K562 (cell line): ENCODE measurements around the gene TEX14. TPM values are rescaled to one million over a fixed set of nuclear protein-coding genes. Genes with fewer than 3 reads are reported as not detected.

Experiments used
- ATAC-seq: fragments of 200-7000 bp; cut with Tn5 transposase; 3 replicates; pipeline ENCODE4 v1.9.1; 2020; ENCODE audit warnings: moderate library complexity
- BruUV-seq: library from RNA; stranded (reverse); fragments of 400-500 nt; replicated peaks from 2 replicates; lab custom pipeline; 2021; lab: Mats Ljungman, UMichigan
- CTCF ChIA-PET: fragments of 300-600 bp; formaldehyde crosslinking; extraction: SDS; loops from one replicate; lab custom pipeline; 2021; ENCODE audit warnings: low intra/inter-chr PET ratio; lab: Yijun Ruan, JAX
- POLR2A ChIA-PET: fragments of 300-600, 350-650 bp; sonication (Branson Sonifier 250); formaldehyde crosslinking; extraction: SDS; loops from one replicate; lab custom pipeline; 2021; ENCODE audit warnings: antibody characterized with exemption, inconsistent platforms; lab: Yijun Ruan, JAX
- DNase-seq, 4 experiments: peaks; one replicate each; pipeline versions ENCODE4 v3.0.0 to v3.0.0-alpha.2; 2011 to 2018; ENCODE audit warnings: low spot score in 3 of 4, mixed read lengths in 3 of 4; ENCODE audit errors: extremely low read depth in 1 of 4
- FAIRE-seq: peaks from 2 replicates; lab custom pipeline; 2011; peaks lifted over from hg19 to GRCh38; lab: Jason Lieb, UNC
- H2AFZ ChIP-seq: 2 replicates; pipeline ENCODE4 v1.6.0; 2011; ENCODE audit warnings: low read depth, low read length, control low read depth, inconsistent platforms
- H3K27ac ChIP-seq: fragments of 200-600 bp; 3 replicates; pipeline ENCODE4 v1.8.0; 2011; ENCODE audit warnings: low read depth, mild to moderate bottlenecking, control low read depth, inconsistent platforms, low read length, moderate library complexity, mixed read lengths; ENCODE audit errors: extremely low read depth
- H3K27me3 ChIP-seq, 2 experiments: fragments of 300-600 bp in 1 of 2; 2 replicates in 1 of 2; 3 replicates in 1 of 2; pipeline versions ENCODE4 v1.6.0 to v1.8.0; 2011; ENCODE audit warnings: inconsistent platforms in 2 of 2, low read length in 2 of 2, mild to moderate bottlenecking in 1 of 2, mixed read lengths in 1 of 2, moderate library complexity in 1 of 2; ENCODE audit not compliant: control insufficient read depth in 2 of 2, insufficient read depth in 2 of 2
- H3K36me3 ChIP-seq: fragments of 300-600 bp; 3 replicates; pipeline ENCODE4 v1.8.0; 2011; ENCODE audit warnings: mild to moderate bottlenecking, low read length, inconsistent platforms; ENCODE audit not compliant: control insufficient read depth, insufficient read depth
- H3K4me1 ChIP-seq, 2 experiments: fragments of 200-600 bp in 1 of 2; replicated peaks in 1 of 2; 2 replicates in 1 of 2; 3 replicates in 1 of 2; pipeline versions ENCODE4 v1.5.1 to v1.8.0; 2011; ENCODE audit warnings: inconsistent platforms in 2 of 2, low read length in 2 of 2, mild to moderate bottlenecking in 1 of 2, mixed read lengths in 1 of 2, moderate library complexity in 1 of 2; ENCODE audit not compliant: control insufficient read depth in 2 of 2, insufficient read depth in 2 of 2
- H3K4me2 ChIP-seq: 2 replicates; pipeline ENCODE4 v1.6.1; 2011; ENCODE audit warnings: low read length, control low read depth, inconsistent platforms, mixed read lengths; ENCODE audit not compliant: insufficient read depth
- H3K4me3 ChIP-seq: fragments of 200-600 bp; sonication (generic), shearing (Covaris generic); 2 replicates; pipeline ENCODE4 v1.5.1; 2016; ENCODE audit warnings: control low read depth, inconsistent platforms
- H3K79me2 ChIP-seq: fragments of 200-600 bp; 3 replicates; pipeline ENCODE4 v1.8.0; 2011; ENCODE audit warnings: low read length, inconsistent platforms; ENCODE audit not compliant: control insufficient read depth, insufficient read depth
- H3K9ac ChIP-seq, 2 experiments: 2 replicates each; pipeline versions ENCODE4 v1.6.0 to v1.6.1; 2011; ENCODE audit warnings: low read depth in 2 of 2, low read length in 2 of 2, control low read depth in 1 of 2, inconsistent platforms in 1 of 2, mild to moderate bottlenecking in 1 of 2, mixed read lengths in 1 of 2; ENCODE audit not compliant: insufficient read depth in 1 of 2
- H3K9me1 ChIP-seq: one replicate; pipeline ENCODE4 v1.6.0; 2011; ENCODE audit warnings: inconsistent platforms, mild to moderate bottlenecking, low read length, moderate library complexity; ENCODE audit not compliant: control insufficient read depth, insufficient read depth
- H3K9me3 ChIP-seq: replicated peaks from 2 replicates; pipeline ENCODE4 v1.5.1; 2011; ENCODE audit warnings: low read depth, low read length, inconsistent platforms; ENCODE audit not compliant: control insufficient read depth, insufficient read depth
- H4K20me1 ChIP-seq: replicated peaks from 2 replicates; pipeline ENCODE4 v1.6.1; 2011; ENCODE audit warnings: low read length, inconsistent platforms, mixed read lengths; ENCODE audit not compliant: control insufficient read depth, insufficient read depth
- BRF1 ChIP-seq: IDR thresholded peaks from 3 replicates; pipeline ENCODE4 v1.6.1; 2011; ENCODE audit warnings: borderline replicate concordance, mild to moderate bottlenecking; ENCODE audit not compliant: insufficient read length; ENCODE audit errors: extremely low read depth
- COPS2 ChIP-seq: fragments of 450-650 bp; conservative IDR thresholded peaks from 2 replicates; pipeline ENCODE4 v1.6.1; 2016; ENCODE audit warnings: mild to moderate bottlenecking, moderate library complexity
- CUX1 ChIP-seq: fragments of 200-800 bp; sonication (Bioruptor generic); IDR thresholded peaks from 2 replicates; pipeline ENCODE4 v1.6.1; 2016; ENCODE audit warnings: missing genetic modification characterization, missing compliant biosample characterization
- IRF2 ChIP-seq: sonication (generic); formaldehyde crosslinking; IDR thresholded peaks from 2 replicates; pipeline ENCODE4 v1.8.1; 2022; ENCODE audit warnings: mild to moderate bottlenecking, missing genetic modification reagents
- MEIS2 ChIP-seq: fragments of 450-650 bp; IDR thresholded peaks from 2 replicates; pipeline ENCODE4 v1.6.1; 2014; ENCODE audit warnings: mild to moderate bottlenecking; ENCODE audit not compliant: partially characterized antibody
- MLLT1 ChIP-seq, 2 experiments: fragments of 450-650 bp; IDR thresholded peaks; 2 replicates each; pipeline ENCODE4 v1.6.1; 2016
- RBM25 ChIP-seq: fragments of 200-400 bp; formaldehyde crosslinking; IDR thresholded peaks from 2 replicates; pipeline ENCODE4 v1.6.1; 2018; ENCODE audit warnings: low read length, low read depth, moderate library complexity; ENCODE audit not compliant: severe bottlenecking
- TBL1XR1 ChIP-seq, 2 experiments: IDR thresholded peaks; 2 replicates each; pipeline ENCODE4 v1.6.1; 2012; ENCODE audit warnings: improper control_type of control experiment in 2 of 2, low read length in 2 of 2, mild to moderate bottlenecking in 1 of 2
- ZNF347 ChIP-seq: fragments of 450-650 bp; formaldehyde crosslinking; IDR thresholded peaks from 2 replicates; pipeline ENCODE4 v1.4.0; 2020; ENCODE audit warnings: low read depth, mild to moderate bottlenecking, moderate library complexity
- ZNF79 ChIP-seq: fragments of 250-450 bp; sonication (Bioruptor Pico); IDR thresholded peaks from 2 replicates; pipeline ENCODE4 v1.4.0; 2020; ENCODE audit warnings: low read depth, mild to moderate bottlenecking, moderate library complexity
- WGBS: fragments of 100-300 bp; shearing (Covaris generic); methylation state at CpG from one replicate; pipeline ENCODE4 v1.1.6; 2016; ENCODE audit warnings: low coverage, mixed read lengths; ENCODE audit not compliant: insufficient coverage; ENCODE audit errors: missing lambda C conversion rate; 5-methylcytosine and 5-hydroxymethylcytosine counted together
- in situ Hi-C: fragments of 300-500 bp; cut with MboI; formaldehyde crosslinking; loops from 4 replicates; pipeline ENCODE4 v1.15.0; 2018; ENCODE audit warnings: inconsistent platforms, mixed read lengths
- intact Hi-C: fragments of 100-400 bp; cut with micrococcal nuclease; formaldehyde crosslinking; loops from 2 replicates; pipeline ENCODE4 v1.14.2; 2022
- polyA plus RNA-seq, 8 experiments: library from polyadenylated mRNA; depleted of rRNA in 4 of 8; stranded (reverse) in 5 of 8; unstranded in 3 of 8; fragments of >200 nt; fragmentation: Nextera tagmentation in 2 of 8; fragmentation: Illumina TruSeq in 1 of 8; extraction: Ambion mirVana in 2 of 8; extraction: Trizol in 1 of 8; gene quantifications; 2 replicates each; pipeline versions ENCODE4 v1.2.1 to v1.2.3, GENCODE V29; 2011 to 2014; ENCODE audit warnings: inconsistent platforms in 1 of 8, missing spikeins in 1 of 8
- total RNA-seq, 7 experiments: library from RNA; depleted of rRNA in 6 of 7; stranded (reverse); fragments of >200 nt in 6 of 7; fragmentation: Illumina TruSeq in 2 of 7; extraction: Trizol in 2 of 7; gene quantifications; 2 replicates each; pipeline versions ENCODE4 v1.2.1 to v1.2.3, GENCODE V29; 2011 to 2021; ENCODE audit warnings: low replicate concordance in 1 of 7

Gene TEX14
- total and polyA plus RNA-seq, 9 of the 15 experiments (the other 6 are each of a cell fraction or from before 2014, with no cell fraction given) = 0.05 to 0.12 (median 0.09) TPM; not detected in 1

- Histone ChIP-seq H3K79me2 (no peaks in the 10 kb centered on the region), H3K27ac (no peak overlapping the region), H3K4me3 (no peak overlapping the region), H3K36me3 (no peaks in the 10 kb centered on the region), H2AFZ (no peak overlapping the region), H3K4me2 (no peak overlapping the region), H3K9me3 (no peaks in the 10 kb centered on the region), H3K4me1 (peaks cover 15 to 26% of the 10 kb centered on the region in 2 experiments), H3K27me3 (no peaks in the 10 kb centered on the region), H4K20me1 (no peaks in the 10 kb centered on the region), H3K9ac (no peak overlapping the region)
- DNase-seq = no peak
- no peak for FAIRE-seq
- WGBS = 52% methylated on average over 2 of the region's 2 CpGs
- intact Hi-C loops (no loop called here), in situ Hi-C loops (no loop called here)
- ChIA-PET CTCF (no interaction called here), POLR2A (interaction anchor here (0.6 to 9.6 kb wide), 5 partner anchors 9 to 424 kb away, joined by 3 to 88 read pairs (median 4); no protein-coding TSS in a partner anchor)
- no peak for ATAC-seq
- BruUV-seq = no TSS peak
- TF ChIP-seq BRF1 (no peak), MEIS2 (no peak), ZNF347 (CRISPR knock-in tag) (no peak), MLLT1 (IDR thresholded peaks at IDR 0.05) (no peak), CUX1 (CRISPR knock-in tag) (no peak), ZNF79 (CRISPR knock-in tag) (no peak), RBM25 (no peak), COPS2 (no peak), TBL1XR1 (IDR thresholded peaks at IDR 0.05; ENCODE audit: low read length in 2 of 2) (no peak), IRF2 (CRISPR knock-in tag) (no peak)
- TF ChIP-seq, all 486 proteins: peak for 0
- no peaks in the 10 kb centered on the region for H3K9me1 ChIP-seq
Measured at GRCh38 chr17:58668598-58668935, 23.3 kb downstream of the TEX14 start.
